Stimulated activated naive CD4-positive, alpha-beta T cell (primary cell): ENCODE data around the gene NMT1.

Source experiments
- DNase-seq, 6 experiments: peaks; one replicate each; lab custom pipeline; 2025; lab: John Stamatoyannopoulos, UW

The NMT1 gene

DNA sequence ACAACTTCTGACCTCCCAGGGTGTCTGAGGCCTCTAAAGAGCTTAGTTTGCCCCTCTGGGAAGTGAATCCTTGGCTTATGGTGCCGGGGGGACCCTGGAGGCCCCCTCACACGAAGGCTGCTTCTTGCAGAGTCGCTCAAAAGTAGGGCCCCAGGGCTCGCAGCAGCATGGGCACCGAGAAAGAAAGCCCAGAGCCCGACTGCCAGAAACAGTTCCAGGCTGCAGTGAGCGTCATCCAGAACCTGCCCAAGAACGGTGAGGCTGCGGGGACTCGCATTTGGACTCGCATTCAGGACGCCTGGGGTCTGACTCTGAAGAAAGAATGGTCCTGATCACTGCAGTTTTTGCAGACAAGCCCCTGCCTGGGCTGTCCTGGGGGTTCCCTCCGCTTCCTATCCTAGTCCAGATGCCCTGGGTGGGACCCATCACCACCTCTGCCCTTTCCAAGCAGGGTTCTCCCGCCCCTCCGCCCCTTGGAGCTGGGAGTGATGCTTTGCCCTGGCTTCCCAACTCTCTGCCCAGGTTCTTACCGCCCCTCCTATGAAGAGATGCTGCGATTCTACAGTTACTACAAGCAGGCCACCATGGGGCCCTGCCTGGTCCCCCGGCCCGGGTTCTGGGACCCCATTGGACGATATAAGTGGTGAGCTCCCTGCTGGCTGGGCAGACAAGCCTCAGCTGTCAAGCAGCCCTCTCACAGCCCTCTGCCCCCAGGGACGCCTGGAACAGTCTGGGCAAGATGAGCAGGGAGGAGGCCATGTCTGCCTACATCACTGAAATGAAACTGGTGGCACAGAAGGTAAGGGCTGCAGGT, 75.1 kb downstream of the NMT1 start:
- DNase-seq = peak in 1 of 6 experiments; percentile 46

GRCh38 chr17:45136846-45137560, 75.9 kb downstream of the NMT1 start:
- DNase-seq = no peak

- DNase-seq = no peak
These were observed 76.6 kb downstream of the NMT1 start for GRCh38 chr17:45137561-45138305.

DNA sequence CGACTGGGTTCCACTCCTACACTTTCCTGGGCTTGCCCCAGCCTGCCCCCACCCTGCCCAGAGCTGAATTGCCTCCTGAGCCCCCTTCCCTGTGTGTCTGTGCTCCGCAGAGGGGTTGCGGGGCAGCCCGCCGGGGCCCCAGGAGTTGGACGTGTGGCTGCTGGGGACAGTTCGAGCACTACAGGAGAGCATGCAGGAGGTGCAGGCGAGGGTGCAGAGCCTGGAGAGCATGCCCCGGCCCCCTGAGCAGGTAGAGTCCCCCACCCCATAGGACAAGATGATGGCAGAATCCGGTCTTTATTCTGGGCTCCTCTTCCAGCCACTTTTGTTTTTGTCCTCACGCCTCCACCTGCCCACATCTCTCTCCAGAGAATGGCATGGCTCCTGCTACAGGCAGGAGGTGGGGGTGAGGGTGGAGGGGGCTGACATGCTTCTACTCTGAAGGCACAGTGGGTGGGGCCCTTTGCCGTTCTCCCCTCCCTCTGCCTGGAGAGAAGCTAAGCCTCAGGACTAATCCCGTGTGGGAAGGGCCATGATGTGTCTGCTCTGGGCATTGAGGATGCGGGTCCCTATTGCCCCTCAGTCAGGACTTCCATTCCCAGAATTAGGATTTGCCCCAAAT, 77.9 kb downstream of the NMT1 start:
- no peak for DNase-seq

DNA sequence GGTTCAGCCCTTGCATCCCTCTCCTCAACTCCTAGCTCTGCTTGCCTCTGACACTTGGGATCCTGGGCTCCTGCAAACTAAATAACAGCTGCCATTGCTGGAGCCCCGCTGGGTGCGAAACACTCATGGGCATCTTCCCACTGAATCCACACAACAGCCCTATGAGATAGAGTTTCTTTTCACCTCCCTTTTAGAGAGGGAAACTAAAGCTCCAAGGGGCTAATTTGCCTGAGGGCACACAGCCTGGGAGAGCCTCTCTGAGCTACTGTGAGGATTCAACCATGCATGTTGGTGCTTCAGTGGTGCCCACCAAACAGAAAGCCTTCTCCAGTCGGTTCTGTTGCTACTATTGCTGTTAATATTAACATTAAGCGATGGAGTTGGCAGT, 78.4 kb downstream of the NMT1 start:
- no peak for DNase-seq

DNA sequence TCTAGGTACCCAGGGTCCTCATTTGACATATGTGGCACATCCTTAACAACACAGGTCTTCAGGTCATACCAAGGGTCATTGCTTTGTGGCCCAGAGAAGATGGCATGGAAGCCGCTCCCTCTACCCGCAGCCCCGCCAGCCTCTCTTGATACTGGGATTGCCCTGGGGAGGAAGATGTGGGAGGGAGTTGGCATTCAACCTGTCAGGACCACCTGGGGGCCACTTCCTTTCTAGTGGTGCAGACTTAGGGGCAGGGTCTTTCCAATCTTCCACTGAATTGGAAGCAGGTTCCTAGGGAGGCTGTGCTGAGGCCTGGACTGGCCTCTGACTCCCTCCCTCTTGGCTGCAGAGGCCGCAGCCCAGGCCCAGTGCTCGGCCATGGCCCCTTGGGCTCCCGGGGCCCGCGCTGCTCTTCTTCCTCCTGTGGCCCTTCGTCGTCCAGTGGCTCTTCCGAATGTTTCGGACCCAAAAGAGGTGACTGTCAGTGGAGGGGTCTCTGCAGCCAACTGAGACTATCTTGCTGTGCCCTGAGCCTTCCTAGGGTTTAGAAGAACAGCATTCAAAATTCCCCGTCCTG, 82.1 kb downstream of the NMT1 start:
- DNase-seq = no peak

- peak in 5 of 6 experiments; percentile 13 to 56 (median 44) for DNase-seq
These were observed 82.7 kb downstream of the NMT1 start for GRCh38 chr17:45143767-45144198.

DNA sequence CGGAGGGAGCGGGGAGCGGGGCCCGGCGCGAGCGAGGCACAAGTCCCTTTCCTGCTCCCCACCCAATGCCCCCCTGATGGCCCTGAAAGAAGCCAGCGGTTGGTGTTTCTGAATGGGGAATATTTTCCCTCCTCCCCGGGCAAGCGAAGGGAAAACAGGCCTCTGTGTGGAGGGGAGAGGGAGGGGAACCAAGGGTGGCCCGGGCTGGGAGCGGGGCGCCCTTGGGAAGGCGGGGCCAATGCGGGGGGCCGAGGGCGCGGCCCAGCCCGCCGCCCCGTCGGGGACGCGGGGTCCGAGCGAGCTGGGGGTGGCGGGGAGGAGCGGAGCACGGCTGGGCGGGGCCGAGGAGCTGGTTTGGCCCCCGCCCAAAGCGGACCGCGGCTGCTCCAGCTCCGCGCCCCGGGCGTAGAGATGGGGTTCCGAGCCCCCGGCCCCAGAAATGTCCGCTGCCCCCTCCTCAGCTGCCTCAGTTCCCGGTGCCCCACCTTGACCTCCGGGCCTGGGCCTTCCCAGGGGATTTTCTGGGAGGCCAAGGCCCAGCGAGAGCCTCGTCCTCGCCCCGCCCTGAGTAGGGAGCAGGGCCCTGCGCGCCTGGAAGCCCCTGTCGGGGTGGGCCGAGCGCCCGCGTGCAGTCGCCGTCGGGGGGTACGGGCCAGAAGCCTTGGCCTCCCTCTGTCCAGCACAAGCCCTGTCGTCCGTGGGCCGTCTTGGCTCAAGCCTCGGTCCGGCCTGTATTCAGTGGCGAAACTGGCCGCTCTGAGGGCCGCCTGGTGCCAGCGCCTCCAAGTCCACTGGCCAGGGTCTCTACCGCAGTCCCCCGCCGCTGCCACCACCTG, 83.3 kb downstream of the NMT1 start:
- DNase-seq = peak in 1 of 6 experiments; percentile 32

DNA sequence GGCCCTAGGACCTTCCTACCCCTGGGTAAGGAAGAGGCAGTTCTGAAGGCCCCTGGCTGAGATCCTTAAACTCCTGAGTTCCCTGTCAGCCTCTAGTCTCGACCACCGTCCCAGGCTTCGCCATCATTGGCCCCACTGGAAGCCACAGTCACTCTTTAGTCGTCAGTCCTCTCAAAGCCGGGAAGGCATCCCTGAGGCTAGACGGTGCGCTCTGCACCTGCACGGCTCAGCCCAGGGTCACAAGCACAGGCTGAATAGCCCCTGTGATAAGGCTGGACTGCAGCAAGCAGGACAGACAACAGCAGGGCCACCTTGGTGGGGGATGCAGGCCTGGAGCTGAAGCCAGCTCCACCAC, 83.9 kb downstream of the NMT1 start:
- no peak for DNase-seq

- DNase-seq = no peak
These were observed 85.0 kb downstream of the NMT1 start for GRCh38 chr17:45146166-45146565.

DNA sequence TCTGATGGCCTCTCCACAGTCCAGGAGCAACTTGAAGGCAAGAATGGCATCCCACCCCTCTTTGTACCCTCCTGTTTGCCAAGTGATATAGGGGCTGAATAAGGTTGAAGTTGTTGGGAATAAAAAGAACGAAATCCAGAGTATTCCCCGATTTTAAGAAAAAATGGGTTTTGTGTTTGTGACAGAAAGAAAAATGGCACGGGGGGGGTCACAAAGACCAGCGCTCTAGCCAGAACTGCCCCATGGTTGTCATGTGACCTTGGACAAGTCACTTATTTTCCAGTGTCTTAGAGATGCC, 85.4 kb downstream of the NMT1 start:
- no peak for DNase-seq

DNA sequence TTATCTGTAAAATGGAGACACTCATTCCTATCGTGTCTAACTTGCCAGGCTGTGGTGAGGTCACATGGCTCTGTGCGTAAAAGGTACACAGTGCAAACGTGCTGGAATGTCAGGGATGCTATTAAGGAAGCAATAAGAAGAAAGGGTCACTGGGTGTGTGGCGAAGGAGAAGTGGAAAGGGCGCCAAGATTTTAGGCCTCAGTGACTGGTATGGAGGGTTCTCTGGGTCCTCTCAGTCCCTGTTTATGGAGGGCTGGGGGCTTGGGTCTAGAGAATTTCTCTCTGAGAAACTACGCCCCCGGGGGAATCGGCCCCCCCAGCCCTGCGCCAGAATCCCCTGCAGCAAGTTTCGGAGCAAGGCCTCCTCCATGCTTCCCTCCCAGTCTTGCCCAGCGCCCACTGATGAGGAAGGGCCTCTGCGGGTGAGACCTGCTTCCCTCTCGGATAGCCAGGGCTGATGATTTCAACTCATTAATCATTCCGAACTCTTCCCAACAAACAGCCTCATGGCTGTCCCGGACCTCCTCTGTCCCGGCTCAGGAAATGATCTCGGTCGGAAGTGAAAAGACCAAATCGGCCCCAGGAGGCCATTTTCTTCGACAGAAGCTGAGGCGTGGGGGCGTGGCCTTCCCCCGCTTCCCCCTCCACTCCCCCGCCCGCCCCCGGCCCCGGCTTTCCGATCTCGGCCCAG, 85.9 kb downstream of the NMT1 start:
- DNase-seq = peak in 3 of 6 experiments; percentile 64 to 77 (median 74)

GRCh38 chr17:45147581-45148182, 86.6 kb downstream of the NMT1 start:
- peak; percentile 71 to 98 (median 80) for DNase-seq

- DNase-seq = peak; percentile 98 to 100 (median 99)
These were observed 87.3 kb downstream of the NMT1 start, which contains the start of gene HEXIM1 for GRCh38 chr17:45148183-45149036. HEXIM1 (plus strand) TSS chr17:45148475; CDS start chr17:45149191, 716 bp downstream.

DNA sequence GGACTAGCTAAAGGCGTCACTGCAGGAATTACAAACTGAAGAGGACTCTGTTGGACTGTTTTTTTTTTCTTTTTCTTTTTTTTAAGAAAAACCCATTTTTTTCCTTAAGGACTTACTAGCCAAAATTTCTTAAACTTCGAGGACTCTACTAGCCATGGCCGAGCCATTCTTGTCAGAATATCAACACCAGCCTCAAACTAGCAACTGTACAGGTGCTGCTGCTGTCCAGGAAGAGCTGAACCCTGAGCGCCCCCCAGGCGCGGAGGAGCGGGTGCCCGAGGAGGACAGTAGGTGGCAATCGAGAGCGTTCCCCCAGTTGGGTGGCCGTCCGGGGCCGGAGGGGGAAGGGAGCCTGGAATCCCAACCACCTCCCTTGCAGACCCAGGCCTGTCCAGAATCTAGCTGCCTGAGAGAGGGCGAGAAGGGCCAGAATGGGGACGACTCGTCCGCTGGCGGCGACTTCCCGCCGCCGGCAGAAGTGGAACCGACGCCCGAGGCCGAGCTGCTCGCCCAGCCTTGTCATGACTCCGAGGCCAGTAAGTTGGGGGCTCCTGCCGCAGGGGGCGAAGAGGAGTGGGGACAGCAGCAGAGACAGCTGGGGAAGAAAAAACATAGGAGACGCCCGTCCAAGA, 88.0 kb downstream of the NMT1 start:
- DNase-seq = peak; percentile 43 to 70 (median 56)

DNA sequence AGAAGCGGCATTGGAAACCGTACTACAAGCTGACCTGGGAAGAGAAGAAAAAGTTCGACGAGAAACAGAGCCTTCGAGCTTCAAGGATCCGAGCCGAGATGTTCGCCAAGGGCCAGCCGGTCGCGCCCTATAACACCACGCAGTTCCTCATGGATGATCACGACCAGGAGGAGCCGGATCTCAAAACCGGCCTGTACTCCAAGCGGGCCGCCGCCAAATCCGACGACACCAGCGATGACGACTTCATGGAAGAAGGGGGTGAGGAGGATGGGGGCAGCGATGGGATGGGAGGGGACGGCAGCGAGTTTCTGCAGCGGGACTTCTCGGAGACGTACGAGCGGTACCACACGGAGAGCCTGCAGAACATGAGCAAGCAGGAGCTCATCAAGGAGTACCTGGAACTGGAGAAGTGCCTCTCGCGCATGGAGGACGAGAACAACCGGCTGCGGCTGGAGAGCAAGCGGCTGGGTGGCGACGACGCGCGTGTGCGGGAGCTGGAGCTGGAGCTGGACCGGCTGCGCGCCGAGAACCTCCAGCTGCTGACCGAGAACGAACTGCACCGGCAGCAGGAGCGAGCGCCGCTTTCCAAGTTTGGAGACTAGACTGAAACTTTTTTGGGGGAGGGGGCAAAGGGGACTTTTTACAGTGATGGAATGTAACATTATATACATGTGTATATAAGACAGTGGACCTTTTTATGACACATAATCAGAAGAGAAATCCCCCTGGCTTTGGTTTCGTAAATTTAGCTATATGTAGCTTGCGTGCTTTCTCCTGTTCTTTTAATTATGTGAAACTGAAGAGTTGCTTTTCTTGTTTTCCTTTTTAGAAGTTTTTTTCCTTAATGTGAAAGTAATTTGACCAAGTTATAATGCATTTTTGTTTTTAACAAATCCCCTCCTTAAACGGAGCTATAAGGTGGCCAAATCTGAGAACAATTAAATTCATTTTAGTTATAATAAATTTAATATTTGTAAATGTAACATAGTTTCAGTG, 88.8 kb downstream of the NMT1 start:
- peak; percentile 30 to 62 (median 45) for DNase-seq
